GM18505 (cell line): Measurements from ENCODE around the gene STARD3.

ENCODE experiments used
- ATAC-seq: cut with Tn5 transposase; IDR thresholded peaks from one replicate; pipeline ENCODE4 v1.9.1; 2021; ENCODE audit not compliant: unreplicated experiment
- POLR2A ChIP-seq: IDR thresholded peaks from 4 replicates; pipeline ENCODE4 v1.6.1; 2011; ENCODE audit warnings: borderline replicate concordance; ENCODE audit not compliant: insufficient read depth, insufficient read length; ENCODE audit errors: extremely low read depth

STARD3 gene

DNA sequence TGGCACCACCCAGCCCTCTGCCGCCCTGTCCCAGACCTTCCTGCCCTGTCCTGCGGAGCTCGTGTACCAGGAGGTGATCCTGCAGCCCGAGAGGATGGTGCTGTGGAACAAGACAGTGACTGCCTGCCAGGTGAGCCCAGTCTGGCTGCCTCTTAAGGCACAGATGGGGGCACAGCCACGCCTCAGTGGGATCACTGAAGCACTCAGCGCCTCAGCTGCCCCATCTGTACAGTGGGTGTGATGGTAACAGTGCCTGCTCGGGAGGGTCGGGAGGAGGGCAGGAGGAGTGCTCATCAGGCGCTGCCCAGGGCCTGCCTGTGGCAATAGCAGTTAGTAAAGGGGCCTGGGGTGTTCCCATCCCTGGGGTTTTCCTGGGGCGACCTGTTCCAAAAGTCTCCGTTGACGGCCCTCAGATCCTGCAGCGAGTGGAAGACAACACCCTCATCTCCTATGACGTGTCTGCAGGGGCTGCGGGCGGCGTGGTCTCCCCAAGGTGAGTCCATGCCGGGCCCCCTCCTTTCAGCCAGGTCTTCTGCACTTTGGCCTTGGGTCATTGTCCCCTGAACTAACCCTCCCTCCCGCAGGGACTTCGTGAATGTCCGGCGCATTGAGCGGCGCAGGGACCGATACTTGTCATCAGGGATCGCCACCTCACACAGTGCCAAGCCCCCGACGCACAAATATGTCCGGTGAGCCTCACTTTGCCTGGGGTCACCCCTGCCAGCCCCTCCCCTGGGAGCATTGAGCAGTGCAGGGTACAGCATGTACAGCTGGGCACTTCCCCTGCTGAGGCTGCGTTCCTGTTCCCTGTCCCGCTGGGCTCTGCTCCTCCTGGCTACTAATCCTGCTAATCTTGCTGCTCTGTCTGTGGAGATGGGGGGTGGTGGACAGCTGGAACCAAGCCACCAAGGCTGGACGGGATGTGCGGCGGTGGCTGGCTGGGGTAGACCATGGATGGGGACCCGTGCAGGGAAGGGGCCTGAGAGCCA is 23.7 kb downstream of the STARD3 start:
- no peak for ATAC-seq
- no peak for TF ChIP-seq POLR2A

DNA sequence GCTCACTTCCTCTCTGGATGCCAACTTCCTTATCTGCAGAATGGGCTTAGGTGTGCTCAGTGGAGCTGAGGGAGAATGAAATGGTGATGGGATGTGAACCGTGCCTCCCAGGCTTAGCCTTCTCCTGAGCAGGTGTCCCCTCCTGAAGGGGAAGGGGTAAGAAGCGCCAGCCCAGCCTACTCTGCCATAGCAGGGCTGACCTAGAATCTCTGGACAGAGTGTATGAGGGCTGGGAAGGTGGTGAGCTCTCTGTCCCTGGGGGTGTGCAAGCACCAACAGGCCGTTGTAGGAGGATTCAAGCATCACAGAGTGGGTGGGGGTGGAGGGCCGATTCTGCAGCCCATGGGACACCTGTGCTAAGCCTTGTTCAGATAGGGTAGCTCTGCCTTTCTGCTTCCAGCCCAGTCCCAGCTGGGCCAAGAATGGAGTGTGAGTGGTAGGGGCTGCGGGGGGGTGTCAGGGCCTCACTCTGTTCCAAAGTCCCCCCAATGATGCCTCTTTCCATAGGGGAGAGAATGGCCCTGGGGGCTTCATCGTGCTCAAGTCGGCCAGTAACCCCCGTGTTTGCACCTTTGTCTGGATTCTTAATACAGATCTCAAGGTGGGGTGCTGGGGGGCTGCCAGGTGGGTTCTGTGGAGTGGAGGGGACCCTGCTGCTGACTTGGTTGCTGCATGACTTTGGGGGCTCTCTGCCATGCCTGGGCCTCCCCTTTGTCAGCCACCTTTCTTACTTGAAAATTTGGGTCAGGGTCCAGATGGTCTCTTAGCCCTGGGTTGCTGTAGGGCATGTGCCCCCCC is 25.0 kb downstream of the STARD3 start:
- no peak for TF ChIP-seq POLR2A

DNA sequence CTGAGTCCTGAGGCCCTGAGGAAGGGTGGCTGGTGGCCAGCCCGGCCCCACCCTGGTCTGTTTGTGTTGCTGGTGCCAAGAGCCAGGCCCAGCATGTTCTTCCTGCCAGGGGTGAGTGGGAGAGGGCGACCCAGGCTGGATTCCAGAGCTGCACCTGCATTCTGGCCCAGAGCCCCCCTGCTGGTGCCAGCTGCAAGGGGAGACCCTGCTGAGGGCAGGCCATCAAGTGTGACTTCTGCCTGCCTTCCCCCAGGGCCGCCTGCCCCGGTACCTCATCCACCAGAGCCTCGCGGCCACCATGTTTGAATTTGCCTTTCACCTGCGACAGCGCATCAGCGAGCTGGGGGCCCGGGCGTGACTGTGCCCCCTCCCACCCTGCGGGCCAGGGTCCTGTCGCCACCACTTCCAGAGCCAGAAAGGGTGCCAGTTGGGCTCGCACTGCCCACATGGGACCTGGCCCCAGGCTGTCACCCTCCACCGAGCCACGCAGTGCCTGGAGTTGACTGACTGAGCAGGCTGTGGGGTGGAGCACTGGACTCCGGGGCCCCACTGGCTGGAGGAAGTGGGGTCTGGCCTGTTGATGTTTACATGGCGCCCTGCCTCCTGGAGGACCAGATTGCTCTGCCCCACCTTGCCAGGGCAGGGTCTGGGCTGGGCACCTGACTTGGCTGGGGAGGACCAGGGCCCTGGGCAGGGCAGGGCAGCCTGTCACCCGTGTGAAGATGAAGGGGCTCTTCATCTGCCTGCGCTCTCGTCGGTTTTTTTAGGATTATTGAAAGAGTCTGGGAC is 25.8 kb downstream of the STARD3 start:
- no peak for TF ChIP-seq POLR2A

More for the DNA sequence above, 25.0 kb downstream of the STARD3 start:
- no peak for ATAC-seq

DNA sequence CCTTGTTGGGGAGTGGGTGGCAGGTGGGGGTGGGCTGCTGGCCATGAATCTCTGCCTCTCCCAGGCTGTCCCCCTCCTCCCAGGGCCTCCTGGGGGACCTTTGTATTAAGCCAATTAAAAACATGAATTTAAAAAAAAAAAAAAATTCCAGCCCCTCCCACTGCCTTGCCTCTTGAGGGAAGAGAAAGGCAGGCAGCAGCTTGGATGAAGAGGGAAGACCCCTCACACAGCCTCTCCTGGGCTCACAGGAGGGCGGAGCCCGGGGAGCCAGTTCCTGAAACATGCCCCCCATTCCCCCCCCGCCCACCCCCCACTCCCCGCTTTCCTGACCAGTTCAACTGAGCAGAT is 26.4 kb downstream of the STARD3 start:
- ATAC-seq, result no peak
- no peak for TF ChIP-seq POLR2A

More for the DNA sequence above, 25.8 kb downstream of the STARD3 start:
- ATAC-seq, result no peak

DNA sequence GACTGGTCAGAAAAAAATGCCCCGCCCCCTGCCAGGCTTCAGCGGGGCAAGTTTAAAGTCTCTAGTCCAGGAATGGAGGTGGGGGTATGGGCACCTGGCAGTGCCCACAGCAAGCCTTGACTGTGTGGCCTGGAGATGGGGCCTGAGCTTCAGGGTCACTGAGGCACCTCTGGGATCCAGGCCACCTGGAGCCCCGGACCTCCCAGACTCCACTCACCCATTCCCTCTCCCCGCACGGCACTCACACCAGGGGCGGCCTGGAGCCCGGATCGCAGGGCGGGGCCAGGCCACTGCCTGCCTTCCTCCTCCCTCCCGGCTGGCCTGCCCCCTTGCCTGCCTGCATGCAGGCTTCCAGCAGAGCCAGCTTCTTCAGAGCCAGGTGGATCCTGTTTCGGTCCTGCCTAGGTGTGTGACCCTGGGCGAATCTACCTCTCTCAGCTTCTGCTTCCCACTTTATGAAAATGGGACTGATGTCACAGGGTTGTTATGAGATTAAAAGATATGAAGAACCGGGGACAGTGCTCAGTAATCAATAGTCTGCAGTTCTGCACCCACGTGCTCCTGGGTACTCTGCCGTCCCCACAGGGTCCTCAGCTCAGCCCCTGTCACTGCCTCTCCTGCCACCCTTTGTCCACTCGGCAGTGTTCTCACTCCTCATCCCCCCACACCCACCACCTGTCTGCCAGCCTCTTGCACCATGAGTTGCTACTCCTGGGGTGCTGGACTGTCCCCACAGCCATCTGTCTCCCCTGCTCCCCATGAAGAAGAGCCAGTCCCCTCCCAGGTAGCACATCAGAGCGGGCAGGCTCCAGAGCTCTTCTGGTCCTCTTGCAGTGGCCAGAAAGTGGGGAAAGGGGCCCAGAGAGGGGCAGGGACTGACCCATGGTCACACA is 27.0 kb downstream of the STARD3 start:
- ATAC-seq, result no peak
- no peak for TF ChIP-seq POLR2A

DNA sequence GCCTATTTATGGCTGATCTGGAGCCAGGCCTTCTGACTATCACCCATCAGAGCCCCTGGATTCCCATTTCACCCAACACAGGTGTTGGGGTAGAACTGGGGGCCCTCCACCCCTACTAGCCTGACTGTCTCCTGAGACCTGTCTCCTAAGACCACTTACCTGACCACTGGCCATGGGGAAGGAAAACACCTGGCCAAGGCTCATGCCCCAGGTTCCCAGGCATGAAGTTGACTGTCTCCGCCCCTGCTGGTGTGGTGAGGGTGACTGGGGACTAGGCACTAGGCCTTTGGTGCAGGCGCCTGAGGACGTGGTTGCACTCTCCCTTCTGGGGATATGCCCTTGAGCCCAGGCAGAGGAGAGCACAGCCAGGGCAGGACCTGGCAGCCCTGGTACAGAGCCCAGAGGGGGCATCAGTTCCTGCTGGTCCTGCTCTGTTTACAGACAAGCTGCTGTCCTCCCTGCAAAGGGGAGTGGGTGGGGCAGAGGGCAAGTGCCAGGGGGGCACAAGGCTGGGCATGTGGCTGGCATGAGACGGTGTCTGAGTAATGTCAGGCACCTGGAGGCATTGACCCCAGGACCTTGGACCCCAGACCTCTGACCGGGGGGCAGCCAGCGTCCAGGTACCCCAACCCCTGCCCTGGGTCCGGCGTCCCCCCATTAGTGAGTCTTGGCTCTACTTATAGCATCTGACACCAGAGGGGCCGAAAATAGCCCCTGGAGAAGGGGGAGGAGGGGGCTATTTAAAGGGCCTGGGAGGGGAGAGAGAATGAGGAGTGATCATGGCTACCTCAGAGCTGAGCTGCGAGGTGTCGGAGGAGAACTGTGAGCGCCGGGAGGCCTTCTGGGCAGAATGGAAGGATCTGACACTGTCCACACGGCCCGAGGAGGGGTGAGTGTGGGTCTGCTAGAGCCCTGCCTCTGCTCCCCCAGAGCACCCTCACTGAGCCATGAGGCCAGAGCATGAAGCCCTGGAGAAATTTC is 27.9 kb downstream of the STARD3 start, which contains the start of gene TCAP:
Gene TCAP, plus strand, starts transcription at position 769 of the 981 bp plus-strand sequence. Its CDS starts 11 bp downstream, at position 780.
- no peak for ATAC-seq

DNA sequence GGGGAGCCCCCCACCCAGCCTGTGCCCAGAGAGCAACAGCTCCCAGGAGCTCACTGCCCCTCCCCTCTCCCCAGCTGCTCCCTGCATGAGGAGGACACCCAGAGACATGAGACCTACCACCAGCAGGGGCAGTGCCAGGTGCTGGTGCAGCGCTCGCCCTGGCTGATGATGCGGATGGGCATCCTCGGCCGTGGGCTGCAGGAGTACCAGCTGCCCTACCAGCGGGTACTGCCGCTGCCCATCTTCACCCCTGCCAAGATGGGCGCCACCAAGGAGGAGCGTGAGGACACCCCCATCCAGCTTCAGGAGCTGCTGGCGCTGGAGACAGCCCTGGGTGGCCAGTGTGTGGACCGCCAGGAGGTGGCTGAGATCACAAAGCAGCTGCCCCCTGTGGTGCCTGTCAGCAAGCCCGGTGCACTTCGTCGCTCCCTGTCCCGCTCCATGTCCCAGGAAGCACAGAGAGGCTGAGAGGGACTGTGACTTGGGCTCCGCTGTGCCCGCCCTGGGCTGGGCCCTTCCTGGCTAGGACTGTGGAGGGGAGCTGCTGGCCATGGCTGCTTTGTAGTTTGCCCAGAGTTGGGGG is 28.8 kb downstream of the STARD3 start:
- TF ChIP-seq POLR2A, result no peak
- ATAC-seq, result no peak

More for the DNA sequence above, 27.9 kb downstream of the STARD3 start, which contains the start of gene TCAP:
- TF ChIP-seq POLR2A, result no peak

DNA sequence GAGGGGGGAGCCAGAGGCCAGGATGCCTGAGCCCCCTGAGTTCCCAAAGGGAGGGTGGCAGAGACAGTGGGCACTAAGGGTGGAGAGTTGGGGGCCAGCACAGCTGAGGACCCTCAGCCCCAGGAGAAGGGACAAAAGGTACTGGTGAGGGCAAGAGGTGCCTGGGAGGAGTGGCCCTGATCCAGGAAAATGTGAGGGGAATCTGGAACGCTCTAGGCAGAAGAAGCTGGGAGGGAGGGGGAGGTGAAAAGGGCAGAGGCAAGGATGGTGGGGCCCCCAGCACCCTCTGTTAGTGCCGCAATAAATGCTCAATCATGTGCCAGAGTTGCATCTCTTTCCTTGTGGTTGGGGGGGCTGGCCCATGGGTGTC is 29.3 kb downstream of the STARD3 start:
- no peak for TF ChIP-seq POLR2A
- ATAC-seq, result no peak

DNA sequence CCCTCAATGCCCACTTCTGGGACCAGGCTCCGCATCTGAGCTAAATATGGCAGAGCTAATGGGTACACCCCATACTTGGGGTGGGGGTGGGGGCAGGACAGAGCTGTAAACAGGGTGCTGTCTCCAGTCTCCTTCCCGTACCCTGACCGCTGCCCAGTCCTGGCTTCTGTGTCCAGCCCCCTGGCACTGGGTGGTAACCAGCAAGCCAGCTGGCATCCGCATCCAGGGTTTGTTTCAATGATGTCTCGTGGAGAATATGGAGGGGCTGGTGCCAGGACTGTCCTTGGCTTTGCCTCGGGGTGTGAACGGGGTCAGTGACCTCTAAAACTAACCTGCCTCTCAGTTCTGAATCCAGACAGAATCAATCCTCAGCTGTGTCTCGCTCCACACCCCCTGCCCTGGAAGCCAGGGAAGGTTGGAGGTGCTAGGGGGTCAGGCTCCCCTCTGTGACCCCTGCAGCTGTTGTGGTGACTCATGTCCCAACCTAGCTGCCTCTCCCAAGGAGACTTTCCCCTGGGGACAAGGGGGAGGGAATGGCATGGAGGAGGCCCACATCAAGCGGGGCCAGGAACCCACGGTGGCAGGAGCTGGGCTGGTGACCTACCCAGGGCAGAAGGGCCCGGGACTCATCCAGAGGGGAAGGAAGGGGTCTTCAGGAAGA is 29.8 kb downstream of the STARD3 start:
- no peak for ATAC-seq
- TF ChIP-seq POLR2A, result no peak

DNA sequence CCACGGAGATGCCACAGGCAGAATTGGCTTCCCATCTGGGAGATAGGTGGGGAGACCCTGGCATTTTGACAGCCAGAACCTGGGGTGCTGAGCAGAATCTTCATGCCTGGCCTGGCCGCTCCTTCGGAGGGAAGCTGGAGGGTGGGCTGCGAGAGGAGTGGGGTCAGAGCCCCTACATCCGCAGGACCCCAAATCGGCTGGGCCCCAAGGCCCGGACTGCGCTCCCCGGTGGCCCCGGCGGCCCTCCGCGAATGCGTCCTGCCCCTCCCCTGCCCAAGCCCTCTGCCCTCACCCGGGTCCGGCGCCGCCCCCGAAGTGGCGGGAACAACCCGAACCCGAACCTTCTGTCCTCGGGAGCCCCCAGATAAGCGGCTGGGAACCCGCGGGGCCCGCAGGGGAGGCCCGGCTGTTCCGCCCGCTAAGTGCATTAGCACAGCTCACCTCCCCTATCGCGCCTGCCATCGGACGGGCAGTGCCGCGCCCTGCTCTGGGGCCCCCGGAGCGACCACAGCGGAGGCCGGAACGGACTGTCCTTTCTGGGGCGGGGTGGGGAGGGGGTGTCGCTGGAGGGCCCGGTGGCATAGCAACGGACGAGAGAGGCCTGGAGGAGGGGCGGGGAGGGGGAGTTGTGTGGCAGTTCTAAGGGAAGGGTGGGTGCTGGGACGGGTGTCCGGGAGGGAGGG is 30.5 kb downstream of the STARD3 start:
- TF ChIP-seq POLR2A, result no peak
- no peak for ATAC-seq
